ENCODE data around the gene ETV6. TPM values are rescaled to one million over a fixed set of nuclear protein-coding genes. Genes with fewer than 3 reads are reported as not detected.
A peak's percentile ranks its signal among the peaks of the same experiment; 100 is the strongest.
"Not testable (repeated sequence)": the region's sequence is repeated elsewhere in the genome, so short reads cannot be mapped to it uniquely, and the experiment has no call there.

ETV6 gene
- total RNA-seq, 1 experiment from 2014 or later = 1.9 TPM

- no peak for DNase-seq (ENCODE audit: low spot score)
Measured at GRCh38 chr12:11884116-11884515, 234.6 kb downstream of the ETV6 start.

- peak; percentile 10 for DNase-seq (ENCODE audit: low spot score)
Measured at GRCh38 chr12:11884706-11885105, 235.2 kb downstream of the ETV6 start.

- peak; percentile 54 for DNase-seq (ENCODE audit: low spot score)
Measured at GRCh38 chr12:11885261-11886038, 236.0 kb downstream of the ETV6 start.

GRCh38 chr12:11886339-11886738 is 236.9 kb downstream of the ETV6 start:
- DNase-seq (ENCODE audit: low spot score) = no peak

- DNase-seq (ENCODE audit: low spot score) = no peak
Measured at GRCh38 chr12:11888029-11888428, 238.6 kb downstream of the ETV6 start.

- DNase-seq (ENCODE audit: low spot score) = no peak
Measured at GRCh38 chr12:11891346-11891745, 241.9 kb downstream of the ETV6 start.

GRCh38 chr12:11891754-11892386 is 242.4 kb downstream of the ETV6 start:
- DNase-seq (ENCODE audit: low spot score) = no peak

GRCh38 chr12:11893998-11894397 is 244.5 kb downstream of the ETV6 start:
- no peak for DNase-seq (ENCODE audit: low spot score)

GRCh38 chr12:11894890-11895289 is 245.4 kb downstream of the ETV6 start:
- no peak for DNase-seq (ENCODE audit: low spot score)

GRCh38 chr12:11895421-11896078 is 246.1 kb downstream of the ETV6 start:
- no peak for DNase-seq (ENCODE audit: low spot score)

GRCh38 chr12:11896417-11896929 is 247.0 kb downstream of the ETV6 start:
- DNase-seq (ENCODE audit: low spot score) = no peak

GRCh38 chr12:11897923-11898322 is 248.4 kb downstream of the ETV6 start:
- DNase-seq (ENCODE audit: low spot score) = no peak

- no peak for DNase-seq (ENCODE audit: low spot score)
Measured at GRCh38 chr12:11901701-11902524, 252.4 kb downstream of the ETV6 start.

- no peak for DNase-seq (ENCODE audit: low spot score)
Measured at GRCh38 chr12:11902525-11902875, 253.0 kb downstream of the ETV6 start.

GRCh38 chr12:11904124-11904523 is 254.7 kb downstream of the ETV6 start:
- DNase-seq (ENCODE audit: low spot score) = no peak

- DNase-seq (ENCODE audit: low spot score) = no peak
Measured at GRCh38 chr12:11905534-11905933, 256.1 kb downstream of the ETV6 start.

- no peak for DNase-seq (ENCODE audit: low spot score)
Measured at GRCh38 chr12:11906286-11906935, 256.9 kb downstream of the ETV6 start.

GRCh38 chr12:11907625-11908024 is 258.2 kb downstream of the ETV6 start:
- DNase-seq (ENCODE audit: low spot score) = no peak

GRCh38 chr12:11909406-11909805 is 259.9 kb downstream of the ETV6 start:
- not testable (repeated sequence) for DNase-seq (ENCODE audit: low spot score)

- no peak for DNase-seq (ENCODE audit: low spot score)
Measured at GRCh38 chr12:11916113-11916512, 266.6 kb downstream of the ETV6 start.

- DNase-seq (ENCODE audit: low spot score) = no peak
Measured at GRCh38 chr12:11916771-11917170, 267.3 kb downstream of the ETV6 start.

Measured in A172 (cell line).